IMR-90 (cell line): ENCODE results near the gene NOS1AP. TPM values are rescaled to one million over a fixed set of nuclear protein-coding genes. Genes with fewer than 3 reads are reported as not detected.

Experiments used
- ATAC-seq: fragments of 200-7000 bp; cut with Tn5 transposase; 2 replicates; pipeline ENCODE4 v1.9.1; 2020; ENCODE audit warnings: low read depth, mild to moderate bottlenecking, moderate library complexity
- BruUV-seq: library from RNA; stranded (reverse); fragments of 400-500 nt; replicated peaks from 2 replicates; lab custom pipeline; 2021; lab: Mats Ljungman, UMichigan
- CTCF ChIA-PET: fragments of 300-600 bp; formaldehyde crosslinking; extraction: SDS; loops from one replicate; lab custom pipeline; 2021; ENCODE audit warnings: antibody characterized with exemption; lab: Yijun Ruan, JAX
- POLR2A ChIA-PET: fragments of 300-600 bp; sonication (Branson Sonifier 250); formaldehyde crosslinking; loops from one replicate; lab custom pipeline; 2022; ENCODE audit warnings: antibody characterized with exemption; ENCODE audit not compliant: unreplicated experiment; lab: Charles Lee
- DNase-seq: peaks from one replicate; pipeline ENCODE4 v3.0.0; 2013
- H2AFZ ChIP-seq: replicated peaks from 2 replicates; pipeline ENCODE3; 2013; ENCODE audit warnings: low read length, mild to moderate bottlenecking; ENCODE audit not compliant: poor library complexity
- H2AK5ac ChIP-seq: 2 replicates; pipeline ENCODE4 v1.6.1; 2013; ENCODE audit warnings: low read depth, low read length, inconsistent platforms
- H2AK9ac ChIP-seq: replicated peaks from 2 replicates; pipeline ENCODE3; 2013; ENCODE audit warnings: mild to moderate bottlenecking, low read depth, low read length, moderate library complexity; ENCODE audit not compliant: poor library complexity
- H2BK120ac ChIP-seq: 2 replicates; pipeline ENCODE4 v1.6.1; 2013; ENCODE audit warnings: low read depth, low read length, inconsistent platforms
- H2BK15ac ChIP-seq: 3 replicates; pipeline ENCODE4 v1.6.1; 2013; ENCODE audit warnings: low read depth, low read length, inconsistent platforms
- H2BK20ac ChIP-seq: 2 replicates; pipeline ENCODE4 v1.6.1; 2013; ENCODE audit warnings: low read depth, mild to moderate bottlenecking, inconsistent platforms, low read length, moderate library complexity
- H2BK5ac ChIP-seq: 2 replicates; pipeline ENCODE4 v1.6.1; 2013; ENCODE audit warnings: mild to moderate bottlenecking, low read depth, low read length, inconsistent platforms; ENCODE audit not compliant: poor library complexity, severe bottlenecking
- H3K14ac ChIP-seq: replicated peaks from 2 replicates; pipeline ENCODE4 v1.6.1; 2013; ENCODE audit warnings: low read depth, low read length, inconsistent platforms
- H3K18ac ChIP-seq: 2 replicates; pipeline ENCODE4 v1.6.1; 2013; ENCODE audit warnings: low read depth, low read length, control low read depth
- H3K23ac ChIP-seq: 2 replicates; pipeline ENCODE4 v1.6.1; 2013; ENCODE audit warnings: low read depth, low read length, inconsistent platforms
- H3K27ac ChIP-seq: 2 replicates; pipeline ENCODE4 v1.5.1; 2013; ENCODE audit warnings: mild to moderate bottlenecking, control low read depth, low read length; ENCODE audit not compliant: insufficient read depth
- H3K27me3 ChIP-seq: 2 replicates; pipeline ENCODE4 v1.6.1; 2013; ENCODE audit warnings: low read length; ENCODE audit not compliant: control insufficient read depth, insufficient read depth
- H3K36me3 ChIP-seq: 2 replicates; pipeline ENCODE4 v1.6.1; 2013; ENCODE audit warnings: low read length, mixed read lengths; ENCODE audit not compliant: control insufficient read depth, insufficient read depth
- H3K4ac ChIP-seq: 2 replicates; pipeline ENCODE4 v1.6.1; 2013; ENCODE audit warnings: low read depth, low read length, inconsistent platforms
- H3K4me1 ChIP-seq: 2 replicates; pipeline ENCODE4 v1.6.1; 2013; ENCODE audit warnings: low read length, mixed read lengths; ENCODE audit not compliant: control insufficient read depth, insufficient read depth
- H3K4me2 ChIP-seq: 2 replicates; pipeline ENCODE4 v1.6.1; 2013; ENCODE audit warnings: low read depth, mild to moderate bottlenecking, control low read depth, low read length, moderate library complexity
- H3K4me3 ChIP-seq: 2 replicates; pipeline ENCODE4 v1.5.1; 2013; ENCODE audit warnings: low read depth, mild to moderate bottlenecking, control low read depth, low read length, moderate library complexity; ENCODE audit not compliant: insufficient read depth
- H3K56ac ChIP-seq: 2 replicates; pipeline ENCODE4 v1.6.1; 2013; ENCODE audit warnings: low read length, inconsistent platforms; ENCODE audit not compliant: insufficient read depth; ENCODE audit errors: extremely low read depth
- H3K79me1 ChIP-seq, 2 experiments: 2 replicates each; pipeline ENCODE4 v1.6.1; 2013; ENCODE audit warnings: low read length in 2 of 2, inconsistent platforms in 1 of 2, low read depth in 1 of 2
- H3K9ac ChIP-seq: 2 replicates; pipeline ENCODE4 v1.6.1; 2013; ENCODE audit warnings: low read depth, low read length, control low read depth
- H3K9me1 ChIP-seq: 2 replicates; pipeline ENCODE4 v1.6.1; 2013; ENCODE audit warnings: low read length, inconsistent platforms; ENCODE audit not compliant: insufficient read depth
- H3K9me3 ChIP-seq: 2 replicates; pipeline ENCODE4 v1.6.1; 2013; ENCODE audit warnings: low read length; ENCODE audit not compliant: control insufficient read depth, insufficient read depth
- H4K20me1 ChIP-seq: 2 replicates; pipeline ENCODE4 v1.6.1; 2013; ENCODE audit warnings: low read length, inconsistent platforms; ENCODE audit not compliant: insufficient read depth
- H4K5ac ChIP-seq: 2 replicates; pipeline ENCODE4 v1.6.1; 2013; ENCODE audit warnings: mild to moderate bottlenecking, low read depth, low read length, control low read depth
- H4K8ac ChIP-seq, 2 experiments: 2 replicates each; pipeline ENCODE4 v1.6.1; 2013; ENCODE audit warnings: low read depth in 2 of 2, low read length in 2 of 2, control low read depth in 1 of 2, inconsistent platforms in 1 of 2
- H4K91ac ChIP-seq: 2 replicates; pipeline ENCODE4 v1.6.1; 2013; ENCODE audit warnings: low read depth, low read length, inconsistent platforms; ENCODE audit not compliant: insufficient read depth
- BHLHE40 ChIP-seq: fragments of 150-350 bp; IDR thresholded peaks from 2 replicates; pipeline ENCODE4 v1.6.1; 2016; ENCODE audit warnings: mild to moderate bottlenecking, low read depth, low read length
- CEBPB ChIP-seq: IDR thresholded peaks from 2 replicates; pipeline ENCODE4 v1.6.1; 2012; ENCODE audit warnings: low read depth, low read length, improper control_type of control experiment
- CHD1 ChIP-seq: IDR thresholded peaks from 2 replicates; pipeline ENCODE4 v1.6.1; 2012; ENCODE audit warnings: low read depth, low read length, improper control_type of control experiment
- FOS ChIP-seq: fragments of 150-350 bp; IDR thresholded peaks from 2 replicates; pipeline ENCODE4 v1.6.1; 2016; ENCODE audit warnings: low read depth, low read length
- MAFK ChIP-seq: IDR thresholded peaks from 2 replicates; pipeline ENCODE4 v1.6.1; 2012; ENCODE audit warnings: low read depth, low read length, improper control_type of control experiment
- MAZ ChIP-seq: IDR thresholded peaks from 2 replicates; pipeline ENCODE4 v1.6.1; 2012; ENCODE audit warnings: low read depth, mild to moderate bottlenecking, low read length, improper control_type of control experiment, moderate library complexity, borderline replicate concordance
- MXI1 ChIP-seq: IDR thresholded peaks from 2 replicates; pipeline ENCODE4 v1.6.1; 2012; ENCODE audit warnings: low read depth, mild to moderate bottlenecking, low read length, moderate library complexity, borderline replicate concordance
- NFE2L2 ChIP-seq: fragments of 150-350 bp; IDR thresholded peaks from 2 replicates; pipeline ENCODE4 v1.6.1; 2016; ENCODE audit warnings: low read depth, mild to moderate bottlenecking, low read length
- POLR2A ChIP-seq: IDR thresholded peaks from 2 replicates; pipeline ENCODE4 v1.6.1; 2012; ENCODE audit warnings: mild to moderate bottlenecking, low read depth, low read length
- RAD21 ChIP-seq: IDR thresholded peaks from 2 replicates; pipeline ENCODE4 v1.6.1; 2012; ENCODE audit warnings: low read length, improper control_type of control experiment
- RCOR1 ChIP-seq: IDR thresholded peaks from 2 replicates; pipeline ENCODE4 v1.6.1; 2012; ENCODE audit warnings: mild to moderate bottlenecking, low read length, improper control_type of control experiment; ENCODE audit not compliant: insufficient replicate concordance
- RFX5 ChIP-seq: IDR thresholded peaks from 2 replicates; pipeline ENCODE4 v1.8.0; 2012; ENCODE audit warnings: low read depth, mild to moderate bottlenecking, low read length, moderate library complexity
- SMC3 ChIP-seq: fragments of 150-350 bp; IDR thresholded peaks from 2 replicates; pipeline ENCODE4 v1.6.1; 2016; ENCODE audit warnings: low read depth, mild to moderate bottlenecking, antibody characterized with exemption, low read length, moderate library complexity
- dilution Hi-C: fragments of 300-500 bp; cut with HindIII; formaldehyde crosslinking; loops from one replicate; pipeline ENCODE4 v1.14.3; 2018; ENCODE audit warnings: low sequenced_read_pairs; ENCODE audit not compliant: unreplicated experiment
- in situ Hi-C: fragments of 300-500 bp; cut with MboI; formaldehyde crosslinking; loops from 3 replicates; pipeline ENCODE4 v1.14.3; 2019; ENCODE audit warnings: low sequenced_read_pairs, inconsistent platforms, mixed read lengths
- intact Hi-C: fragments of 100-400 bp; cut with micrococcal nuclease; formaldehyde crosslinking; loops from 2 replicates; pipeline ENCODE4 v1.10.0; 2022
- polyA plus RNA-seq, 3 experiments: library from polyadenylated mRNA; depleted of rRNA; stranded (reverse); fragments of >200 nt; gene quantifications; 2 replicates each; pipeline ENCODE4 v1.2.3, GENCODE V29; 2012; ENCODE audit warnings: low replicate concordance in 1 of 3
- total RNA-seq: library from RNA; depleted of rRNA; stranded (reverse); fragments of >200 nt; gene quantifications from 2 replicates; pipeline ENCODE4 v1.2.3, GENCODE V29; 2012
- TF ChIP-seq, protein P1 (sequence below): fragments of 150-350 bp; IDR thresholded peaks from 2 replicates; pipeline ENCODE4 v1.6.1; 2017; ENCODE audit warnings: mild to moderate bottlenecking, antibody characterized with exemption, low read length, low read depth
- TF ChIP-seq, protein P2 (sequence below): fragments of 150-350 bp; IDR thresholded peaks from 2 replicates; pipeline ENCODE4 v1.6.1; 2016; ENCODE audit warnings: low read depth, mild to moderate bottlenecking, low read length, moderate library complexity, borderline replicate concordance
- TF ChIP-seq, protein P3 (sequence below): conservative IDR thresholded peaks from 2 replicates; pipeline ENCODE4 v1.5.1; 2012; ENCODE audit warnings: mild to moderate bottlenecking, low read depth, low read length, improper control_type of control experiment

NOS1AP gene
- total and polyA plus RNA-seq, 2 of the 4 experiments (the other 2 are of a cell fraction): 0.18 to 0.19 TPM

DNA sequence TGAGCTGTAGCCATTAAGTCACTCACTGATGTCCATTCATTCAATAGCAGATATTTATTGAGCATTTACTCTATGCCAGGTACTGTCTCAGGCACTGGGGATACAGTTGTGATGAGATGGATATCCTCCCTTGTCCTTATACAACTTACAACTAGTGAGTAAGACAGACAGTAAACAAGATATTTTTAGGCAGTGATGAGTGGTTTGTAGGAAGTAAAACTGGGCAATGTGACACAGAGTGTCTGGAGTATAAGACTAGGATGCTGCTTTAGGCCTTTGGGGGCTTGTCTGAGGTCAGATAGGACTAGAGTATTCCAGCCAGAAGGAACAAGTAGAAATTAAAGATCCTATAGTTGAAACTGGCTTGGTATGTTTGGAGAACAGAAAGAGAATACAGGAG, 41.4 kb downstream of the NOS1AP start:
- BruUV-seq: no TSS peak

More for the DNA sequence above, 41.4 kb downstream of the NOS1AP start:
- no peak overlapping the region for H2BK5ac ChIP-seq
- no peak overlapping the region for H4K91ac ChIP-seq
- no peaks in the 10 kb centered on the region for H4K20me1 ChIP-seq
- no peak overlapping the region for H3K9ac ChIP-seq
- H3K4ac ChIP-seq: no peak overlapping the region
- peaks cover 7% of the 10 kb centered on the region for H3K27me3 ChIP-seq
- no peak overlapping the region for H3K14ac ChIP-seq
- H3K79me1 ChIP-seq: no peaks in the 10 kb centered on the region
- dilution Hi-C loops (no loop called here), intact Hi-C loops (no loop called here), in situ Hi-C loops (no loop called here)
- H3K23ac ChIP-seq: no peak overlapping the region
- TF ChIP-seq MAFK: no peak
- TF ChIP-seq MXI1: no peak
- TF ChIP-seq FOS: no peak
- no peak for TF ChIP-seq CHD1
- TF ChIP-seq RFX5: no peak
- TF ChIP-seq RAD21: no peak
- TF ChIP-seq MAZ: no peak
- TF ChIP-seq RCOR1: no peak
- TF ChIP-seq NFE2L2: no peak
- TF ChIP-seq POLR2A: no peak
- no peak for TF ChIP-seq BHLHE40
- TF ChIP-seq, protein P1, sequence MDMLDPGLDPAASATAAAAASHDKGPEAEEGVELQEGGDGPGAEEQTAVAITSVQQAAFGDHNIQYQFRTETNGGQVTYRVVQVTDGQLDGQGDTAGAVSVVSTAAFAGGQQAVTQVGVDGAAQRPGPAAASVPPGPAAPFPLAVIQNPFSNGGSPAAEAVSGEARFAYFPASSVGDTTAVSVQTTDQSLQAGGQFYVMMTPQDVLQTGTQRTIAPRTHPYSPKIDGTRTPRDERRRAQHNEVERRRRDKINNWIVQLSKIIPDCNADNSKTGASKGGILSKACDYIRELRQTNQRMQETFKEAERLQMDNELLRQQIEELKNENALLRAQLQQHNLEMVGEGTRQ: no peak
- no peak for TF ChIP-seq CEBPB
- no peak for TF ChIP-seq SMC3
- TF ChIP-seq, protein P2, sequence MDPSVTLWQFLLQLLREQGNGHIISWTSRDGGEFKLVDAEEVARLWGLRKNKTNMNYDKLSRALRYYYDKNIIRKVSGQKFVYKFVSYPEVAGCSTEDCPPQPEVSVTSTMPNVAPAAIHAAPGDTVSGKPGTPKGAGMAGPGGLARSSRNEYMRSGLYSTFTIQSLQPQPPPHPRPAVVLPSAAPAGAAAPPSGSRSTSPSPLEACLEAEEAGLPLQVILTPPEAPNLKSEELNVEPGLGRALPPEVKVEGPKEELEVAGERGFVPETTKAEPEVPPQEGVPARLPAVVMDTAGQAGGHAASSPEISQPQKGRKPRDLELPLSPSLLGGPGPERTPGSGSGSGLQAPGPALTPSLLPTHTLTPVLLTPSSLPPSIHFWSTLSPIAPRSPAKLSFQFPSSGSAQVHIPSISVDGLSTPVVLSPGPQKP: no peak
- TF ChIP-seq, protein P3, sequence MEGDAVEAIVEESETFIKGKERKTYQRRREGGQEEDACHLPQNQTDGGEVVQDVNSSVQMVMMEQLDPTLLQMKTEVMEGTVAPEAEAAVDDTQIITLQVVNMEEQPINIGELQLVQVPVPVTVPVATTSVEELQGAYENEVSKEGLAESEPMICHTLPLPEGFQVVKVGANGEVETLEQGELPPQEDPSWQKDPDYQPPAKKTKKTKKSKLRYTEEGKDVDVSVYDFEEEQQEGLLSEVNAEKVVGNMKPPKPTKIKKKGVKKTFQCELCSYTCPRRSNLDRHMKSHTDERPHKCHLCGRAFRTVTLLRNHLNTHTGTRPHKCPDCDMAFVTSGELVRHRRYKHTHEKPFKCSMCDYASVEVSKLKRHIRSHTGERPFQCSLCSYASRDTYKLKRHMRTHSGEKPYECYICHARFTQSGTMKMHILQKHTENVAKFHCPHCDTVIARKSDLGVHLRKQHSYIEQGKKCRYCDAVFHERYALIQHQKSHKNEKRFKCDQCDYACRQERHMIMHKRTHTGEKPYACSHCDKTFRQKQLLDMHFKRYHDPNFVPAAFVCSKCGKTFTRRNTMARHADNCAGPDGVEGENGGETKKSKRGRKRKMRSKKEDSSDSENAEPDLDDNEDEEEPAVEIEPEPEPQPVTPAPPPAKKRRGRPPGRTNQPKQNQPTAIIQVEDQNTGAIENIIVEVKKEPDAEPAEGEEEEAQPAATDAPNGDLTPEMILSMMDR: no peak
- H2AFZ ChIP-seq: no peak overlapping the region
- no peaks in the 10 kb centered on the region for H3K36me3 ChIP-seq
- DNase-seq (no peak), ATAC-seq (no peak)
- no peak overlapping the region for H2AK9ac ChIP-seq
- H4K8ac ChIP-seq: no peak overlapping the region
- H3K4me2 ChIP-seq: no peak overlapping the region
- H2AK5ac ChIP-seq: no peak overlapping the region
- ChIA-PET POLR2A (no interaction called here), CTCF (no interaction called here)
- no peak overlapping the region for H2BK15ac ChIP-seq
- no peak overlapping the region for H3K56ac ChIP-seq
- H3K9me3 ChIP-seq: no peaks in the 10 kb centered on the region
- no peak overlapping the region for H4K5ac ChIP-seq
- no peak overlapping the region for H2BK20ac ChIP-seq
- no peak overlapping the region for H3K4me3 ChIP-seq
- H3K9me1 ChIP-seq: no peaks in the 10 kb centered on the region
- no peak overlapping the region for H3K18ac ChIP-seq
- no peak overlapping the region for H2BK120ac ChIP-seq
- no peak overlapping the region for H3K27ac ChIP-seq
- no peaks in the 10 kb centered on the region for H3K4me1 ChIP-seq
